Measurements from ENCODE around the gene GSTP1. TPM values are rescaled to one million over a fixed set of nuclear protein-coding genes. Genes with fewer than 3 reads are reported as not detected.

GSTP1 gene
- total RNA-seq, 1 experiment from 2014 or later, result 893 TPM

GRCh38 chr11:67539550-67539949, 44.1 kb upstream of the GSTP1 start:
- no TSS peak for BruUV-seq (replicated peaks)
- Histone ChIP-seq H3K36me3 (ENCODE audit: control insufficient read depth in 1 of 2, insufficient read depth in 2 of 2, low read length in 2 of 2) (no peaks in the 10 kb centered on the region), H3K9me2 (ENCODE audit: insufficient read depth) (no peaks in the 10 kb centered on the region), H4K20me1 (ENCODE audit: insufficient read depth) (no peaks in the 10 kb centered on the region), H3K9ac (ENCODE audit: low read length) (no peak overlapping the region), H3K4me2 (ENCODE audit: low read length) (no peak overlapping the region), H3K4me3 (replicated peaks in 1 of 2; ENCODE audit: low read depth in 1 of 2, low read length in 2 of 2) (no peak overlapping the region), H2AFZ (ENCODE audit: low read depth, low read length, poor library complexity, severe bottlenecking) (no peak overlapping the region), H3K79me2 (ENCODE audit: insufficient read depth, low read length) (no peaks in the 10 kb centered on the region), H3K4me1 (ENCODE audit: control insufficient read depth in 1 of 2, insufficient read depth in 2 of 2, low read length in 2 of 2) (no peaks in the 10 kb centered on the region), H3K27ac (ENCODE audit: low read depth, low read length) (no peak overlapping the region), H3K9me3 (ENCODE audit: control insufficient read depth in 1 of 2, insufficient read depth in 1 of 2, low read depth in 1 of 2, low read length in 2 of 2) (peaks cover 2% of the 10 kb centered on the region in 2 experiments; a peak in 1 of 4 replicates), H3K27me3 (ENCODE audit: insufficient read depth, low read length) (no peaks in the 10 kb centered on the region)
- no peak for DNase-seq (ENCODE audit: low read depth, low spot score)
- POLR2A ChIA-PET, result no interaction called here
- intact Hi-C loops (cut with micrococcal nuclease), result no loop called here
- TF ChIP-seq POLR2AphosphoS5 (IDR thresholded peaks at IDR 0.05; ENCODE audit: low read depth, low read length) (no peak), EZH2 (IDR thresholded peaks at IDR 0.05) (no peak), CBX3 (IDR thresholded peaks at IDR 0.05; ENCODE audit: low read depth) (no peak), REST (IDR thresholded peaks at IDR 0.05; ENCODE audit: low read depth) (no peak), SP1 (IDR thresholded peaks at IDR 0.05; ENCODE audit: low read depth) (no peak), SRF (IDR thresholded peaks at IDR 0.05; ENCODE audit: low read depth) (no peak), SIN3A (IDR thresholded peaks at IDR 0.05; ENCODE audit: low read depth) (no peak), CTCF (IDR thresholded peaks at IDR 0.05 in 2 of 3, conservative IDR thresholded peaks at IDR 0.05 in 1 of 3; ENCODE audit: borderline replicate concordance in 1 of 3, insufficient read depth in 1 of 3, low read depth in 2 of 3, low read length in 2 of 3) (no peak), ZFX (IDR thresholded peaks at IDR 0.05) (no peak), YY1 (IDR thresholded peaks at IDR 0.05; ENCODE audit: extremely low read depth, insufficient replicate concordance, low read depth, low read length) (no peak), MAX (IDR thresholded peaks at IDR 0.05) (no peak), ZNF274 (IDR thresholded peaks at IDR 0.05; ENCODE audit: low read depth, low read length) (no peak)
- ATAC-seq, result peak; percentile 25; the same call in 1 of the 2 replicates
- RAD21 ChIA-PET (ENCODE audit: low non-redundant PET in 1 of 2, low total read pairs in 2 of 2, uncharacterized antibody in 2 of 2, unreplicated experiment in 2 of 2), result no interaction called here
- CTCF ChIA-PET, result no interaction called here

All from HCT116 (cell line).